ENCODE results near the gene MAPK10. TPM values are rescaled to one million over a fixed set of nuclear protein-coding genes. Genes with fewer than 3 reads are reported as not detected.

The MAPK10 gene
- total and polyA plus RNA-seq, 2 donors (not counting 1 experiment from before 2014, with no cell fraction given), result 3.8 to 20.0 TPM

- Histone ChIP-seq H3K4me2 (ENCODE audit: extremely low read depth, insufficient read depth, low read length) (no peak overlapping the region), H3K4me1 (ENCODE audit: control insufficient read depth, extremely low read depth, insufficient read depth, low read length) (no peaks in the 10 kb centered on the region), H3K4me3 (replicated peaks in 1 of 4; ENCODE audit: control extremely low read depth in 1 of 4, insufficient read depth in 1 of 4, low read depth in 3 of 4, low read length in 4 of 4) (no peak overlapping the region), H2AFZ (ENCODE audit: low read length) (no peak overlapping the region), H3K27ac (ENCODE audit: insufficient read depth, low read length) (no peak overlapping the region), H3K27me3 (ENCODE audit: control insufficient read depth, insufficient read depth, low read length) (no peaks in the 10 kb centered on the region), H3K36me3 (ENCODE audit: control insufficient read depth, insufficient read depth, low read length) (no peaks in the 10 kb centered on the region), H4K20me1 (ENCODE audit: control insufficient read depth, extremely low read depth, insufficient read depth, low read length) (no peaks in the 10 kb centered on the region), H3K9ac (ENCODE audit: insufficient read depth, low read length) (no peak overlapping the region), H3K79me2 (ENCODE audit: control insufficient read depth, insufficient read depth, low read length) (no peaks in the 10 kb centered on the region), H3K9me3 (ENCODE audit: control insufficient read depth, insufficient read depth, low read depth, low read length) (no peaks in the 10 kb centered on the region)
- DNase-seq (ENCODE audit: low read depth in 2 of 2), result no peak
- TF ChIP-seq EZH2 (IDR thresholded peaks at IDR 0.05; ENCODE audit: low read length, missing control alignments) (no peak), CTCF (conservative IDR thresholded peaks at IDR 0.05 in 1 of 2, IDR thresholded peaks at IDR 0.05 in 1 of 2; ENCODE audit: low read depth in 1 of 2, low read length in 2 of 2) (no peak)
Observed at GRCh38 chr4:86346320-86346719, 13.5 kb downstream of the MAPK10 start.

DNA sequence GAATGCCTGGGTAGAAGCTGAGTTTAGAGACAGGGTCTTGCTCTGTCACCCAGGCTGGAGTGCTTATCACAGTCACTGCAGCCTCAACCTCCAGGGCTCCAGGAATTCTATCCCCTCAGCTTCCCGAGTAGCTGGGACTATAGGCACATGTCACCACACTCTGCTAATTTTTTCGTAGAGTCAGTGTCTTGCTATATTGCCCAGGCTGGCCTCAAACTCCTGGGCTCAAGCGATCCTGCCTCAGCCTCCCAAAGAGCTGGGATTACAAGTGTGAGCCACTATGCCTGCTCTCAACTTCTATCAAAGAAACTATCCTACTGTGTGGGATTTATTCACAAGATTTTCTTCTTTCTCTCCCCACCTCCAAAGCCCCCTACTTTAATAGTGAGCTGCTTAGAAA, 15.7 kb downstream of the MAPK10 start:
- Histone ChIP-seq H3K4me2 (ENCODE audit: extremely low read depth, insufficient read depth, low read length) (no peak overlapping the region), H3K79me2 (ENCODE audit: control insufficient read depth, insufficient read depth, low read length) (no peaks in the 10 kb centered on the region), H3K4me1 (ENCODE audit: control insufficient read depth, extremely low read depth, insufficient read depth, low read length) (no peaks in the 10 kb centered on the region), H3K4me3 (replicated peaks in 1 of 4; ENCODE audit: control extremely low read depth in 1 of 4, insufficient read depth in 1 of 4, low read depth in 3 of 4, low read length in 4 of 4) (no peak overlapping the region), H4K20me1 (ENCODE audit: control insufficient read depth, extremely low read depth, insufficient read depth, low read length) (no peaks in the 10 kb centered on the region), H3K9ac (ENCODE audit: insufficient read depth, low read length) (no peak overlapping the region), H2AFZ (ENCODE audit: low read length) (no peak overlapping the region), H3K9me3 (ENCODE audit: control insufficient read depth, insufficient read depth, low read depth, low read length) (no peaks in the 10 kb centered on the region), H3K27me3 (ENCODE audit: control insufficient read depth, insufficient read depth, low read length) (no peaks in the 10 kb centered on the region), H3K36me3 (ENCODE audit: control insufficient read depth, insufficient read depth, low read length) (no peaks in the 10 kb centered on the region), H3K27ac (ENCODE audit: insufficient read depth, low read length) (no peak overlapping the region)
- no peak for DNase-seq (ENCODE audit: low read depth in 2 of 2)
- TF ChIP-seq CTCF (conservative IDR thresholded peaks at IDR 0.05 in 1 of 2, IDR thresholded peaks at IDR 0.05 in 1 of 2; ENCODE audit: low read depth in 1 of 2, low read length in 2 of 2) (no peak), EZH2 (IDR thresholded peaks at IDR 0.05; ENCODE audit: low read length, missing control alignments) (no peak)

- Histone ChIP-seq H2AFZ (ENCODE audit: low read length) (no peak overlapping the region), H3K27ac (ENCODE audit: insufficient read depth, low read length) (peak overlapping the region; percentile 15)
- no peak for TF ChIP-seq CTCF (conservative IDR thresholded peaks at IDR 0.05 in 1 of 2, IDR thresholded peaks at IDR 0.05 in 1 of 2; ENCODE audit: low read depth in 1 of 2, low read length in 2 of 2)
- TF ChIP-seq EZH2 (IDR thresholded peaks at IDR 0.05; ENCODE audit: low read length, missing control alignments), result no peak
Observed at GRCh38 chr4:86338989-86339388, 20.9 kb downstream of the MAPK10 start.

More at GRCh38 chr4:86338989-86339388, 20.9 kb downstream of the MAPK10 start:
- Histone ChIP-seq H3K36me3 (ENCODE audit: control insufficient read depth, insufficient read depth, low read length) (no peaks in the 10 kb centered on the region), H4K20me1 (ENCODE audit: control insufficient read depth, extremely low read depth, insufficient read depth, low read length) (no peaks in the 10 kb centered on the region), H3K79me2 (ENCODE audit: control insufficient read depth, insufficient read depth, low read length) (no peaks in the 10 kb centered on the region), H3K9ac (ENCODE audit: insufficient read depth, low read length) (no peak overlapping the region), H3K4me2 (ENCODE audit: extremely low read depth, insufficient read depth, low read length) (peak overlapping the region; percentile 30), H3K4me3 (replicated peaks in 1 of 4; ENCODE audit: control extremely low read depth in 1 of 4, insufficient read depth in 1 of 4, low read depth in 3 of 4, low read length in 4 of 4) (no peak overlapping the region), H3K27me3 (ENCODE audit: control insufficient read depth, insufficient read depth, low read length) (no peaks in the 10 kb centered on the region), H3K9me3 (ENCODE audit: control insufficient read depth, insufficient read depth, low read depth, low read length) (no peaks in the 10 kb centered on the region), H3K4me1 (ENCODE audit: control insufficient read depth, extremely low read depth, insufficient read depth, low read length) (no peaks in the 10 kb centered on the region)
- peak; percentile 86 to 95 for DNase-seq (ENCODE audit: low read depth in 2 of 2)

All from fibroblast of lung (primary cell).